Heart left ventricle (tissue), 16 donors: Measurements from ENCODE around the gene AHRR. TPM values are rescaled to one million over a fixed set of nuclear protein-coding genes. Genes with fewer than 3 reads are reported as not detected.
A peak's percentile ranks its signal among the peaks of the same experiment; 100 is the strongest.

Experiments
- ATAC-seq, 4 donors: fragments of 200-7000 bp; cut with Tn5 transposase; one replicate each; pipeline ENCODE4 v1.9.1; 2020 to 2022; ENCODE audit warnings: moderate library complexity in 4 of 4, mild to moderate bottlenecking in 3 of 4, moderate number of reproducible peaks in 1 of 4
- DNase-seq, 5 donors: peaks; one replicate each; pipeline ENCODE4 v3.0.0-alpha.2; 2020
- H3K27ac ChIP-seq, 12 donors: fragments of 200-600 bp; sonication (generic) in 4 of 12; one replicate each; pipeline versions ENCODE4 v1.5.0 to v1.8.0; 2016 to 2022; ENCODE audit warnings: mild to moderate bottlenecking in 2 of 12
- H3K27me3 ChIP-seq, 9 donors: fragments of 200-600 bp; sonication (generic) in 2 of 9; one replicate each; pipeline versions ENCODE4 v1.5.1 to v1.8.0; 2016 to 2022; ENCODE audit warnings: mild to moderate bottlenecking in 3 of 9
- H3K36me3 ChIP-seq, 9 donors: fragments of 200-600 bp; sonication (generic) in 2 of 9; one replicate each; pipeline versions ENCODE4 v1.5.0 to v1.8.0; 2018 to 2022; ENCODE audit warnings: mild to moderate bottlenecking in 2 of 9
- H3K4me1 ChIP-seq, 12 donors: fragments of 200-600 bp; sonication (generic) in 4 of 12; one replicate each; pipeline versions ENCODE4 v1.5.0 to v1.8.0; 2016 to 2022; ENCODE audit warnings: mild to moderate bottlenecking in 3 of 12
- H3K4me3 ChIP-seq, 12 donors: fragments of 200-600 bp; sonication (generic) in 4 of 12; one replicate each; pipeline versions ENCODE4 v1.5.0 to v1.8.0; 2017 to 2022; ENCODE audit warnings: mild to moderate bottlenecking in 9 of 12, moderate library complexity in 4 of 12
- H3K9me3 ChIP-seq, 12 donors: fragments of 200-600 bp; sonication (generic) in 4 of 12; one replicate each; pipeline versions ENCODE4 v1.5.0 to v1.8.0; 2016 to 2022; ENCODE audit warnings: mild to moderate bottlenecking in 1 of 12
- POLR2A ChIP-seq, 2 donors: fragments of 450-650 bp; IDR thresholded peaks; one replicate each; pipeline ENCODE4 v1.6.1; 2017; ENCODE audit warnings: antibody characterized with exemption in 2 of 2, mild to moderate bottlenecking in 2 of 2, moderate library complexity in 2 of 2
- WGBS, 4 donors: extraction: QIAGEN DNeasy Blood & Tissue Kit in 2 of 4; methylation state at CpG; one replicate each; pipeline versions ENCODE4 v1.1.5 to v1.1.7; 2013 to 2018; 5-methylcytosine and 5-hydroxymethylcytosine counted together
- intact Hi-C, 10 donors: fragments of 100-400 bp; cut with DNase I; formaldehyde crosslinking; loops; one replicate each; pipeline versions ENCODE4 v1.11.1 to v1.14.2; 2022
- polyA plus RNA-seq, 2 donors: library from polyadenylated mRNA; stranded (reverse); fragments of 200-250 nt; gene quantifications; one replicate each; pipeline ENCODE4 v1.2.3, GENCODE V29; 2013
- total RNA-seq, 9 donors: library from RNA; depleted of rRNA in 2 of 9; stranded (reverse); fragments of >200 nt in 2 of 9; fragmentation: NEBNext Ultra II Directional in 3 of 9; extraction: Animal tissue kit (Norgen Biotek cat#: 25700) in 3 of 9; gene quantifications; one replicate each; pipeline versions ENCODE4 v1.1.0 to v1.2.4, GENCODE V29; 2016 to 2023
- TF ChIP-seq, protein P1 (sequence below), 12 donors: fragments of 200-600 bp; sonication (generic) in 4 of 12; IDR thresholded peaks; one replicate each; pipeline versions ENCODE4 v1.5.0 to v1.8.0; 2018 to 2022; ENCODE audit warnings: antibody characterized with exemption in 12 of 12, mild to moderate bottlenecking in 5 of 12
- donor health status: ischemic (EF 13 %, LVEDD 7.1; RV severe dilation, severe dysfunction).
- donor health status: healthy with polysubstance abuse.
- donor health status: DM: no; HTN: yes; CAD: no.
- donor health status: DM: no; HTN: no; CAD: no.
- donor health status: ischemic (EF 25% LVEDD 6.9; RV normal size, moderate dysfunction).
- donor health status: ischemic (EF 25% LVEDD 5.7; RV mildly dilated, moderate dysfunction).
- donor health status: healthy.
- donor health status: DM: yes; HTN: yes; CAD: no.
- donor health status: ischemic (EF 35%, LVEDD 5.7; RV mildly dilated, moderate dysfunction).
- donor health status: nonischemic (EF 11% LVEDD 7.7; RV severe dilation, severe dysfunction).
- donor health status: DM: yes; HTN: yes; CAD: no.
- donor health status: PGD.
- donor health status: ischemic (EF 29% LVEDD 5.4; RV normal size, mild dysfunction).
- donor health status: nonischemic (EF 23%, LVEDD 6.1; RV moderate dilation, normal function).

AHRR gene
- total and polyA plus RNA-seq, 11 donors: 0.11 to 0.69 (median 0.26) TPM; not detected in 2

DNA sequence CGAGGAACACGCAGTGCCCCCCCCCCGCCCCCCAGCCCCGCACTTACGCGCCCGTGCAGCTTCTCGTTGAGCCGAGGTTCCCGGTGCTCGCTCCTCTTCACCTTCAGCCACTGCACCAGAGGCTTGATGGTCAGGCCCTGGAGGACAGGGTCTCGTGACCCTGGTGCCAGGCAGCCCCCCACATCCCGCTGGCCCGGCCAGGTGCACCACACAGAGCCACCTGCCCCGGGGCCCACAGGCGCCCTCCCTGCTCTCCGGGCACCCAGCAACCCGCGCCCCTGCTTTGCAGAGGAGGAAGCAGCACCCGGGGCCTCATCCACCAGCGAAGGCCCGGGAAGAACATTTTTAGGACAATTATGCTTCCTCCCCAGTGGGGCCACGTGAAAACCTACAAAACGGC is 160.5 kb downstream of the AHRR start:
- ATAC-seq (no peak), DNase-seq (no peak)
- intact Hi-C loops: no loop called here
- H3K4me1 ChIP-seq: peaks cover 0 to 11% (median 0%) of the 10 kb centered on the region in 12 donors
- no peak overlapping the region for H3K4me3 ChIP-seq
- no peaks in the 10 kb centered on the region for H3K36me3 ChIP-seq
- no peak overlapping the region for H3K27ac ChIP-seq
- TF ChIP-seq POLR2A (IDR thresholded peaks at IDR 0.05): no peak
- TF ChIP-seq, protein P1, sequence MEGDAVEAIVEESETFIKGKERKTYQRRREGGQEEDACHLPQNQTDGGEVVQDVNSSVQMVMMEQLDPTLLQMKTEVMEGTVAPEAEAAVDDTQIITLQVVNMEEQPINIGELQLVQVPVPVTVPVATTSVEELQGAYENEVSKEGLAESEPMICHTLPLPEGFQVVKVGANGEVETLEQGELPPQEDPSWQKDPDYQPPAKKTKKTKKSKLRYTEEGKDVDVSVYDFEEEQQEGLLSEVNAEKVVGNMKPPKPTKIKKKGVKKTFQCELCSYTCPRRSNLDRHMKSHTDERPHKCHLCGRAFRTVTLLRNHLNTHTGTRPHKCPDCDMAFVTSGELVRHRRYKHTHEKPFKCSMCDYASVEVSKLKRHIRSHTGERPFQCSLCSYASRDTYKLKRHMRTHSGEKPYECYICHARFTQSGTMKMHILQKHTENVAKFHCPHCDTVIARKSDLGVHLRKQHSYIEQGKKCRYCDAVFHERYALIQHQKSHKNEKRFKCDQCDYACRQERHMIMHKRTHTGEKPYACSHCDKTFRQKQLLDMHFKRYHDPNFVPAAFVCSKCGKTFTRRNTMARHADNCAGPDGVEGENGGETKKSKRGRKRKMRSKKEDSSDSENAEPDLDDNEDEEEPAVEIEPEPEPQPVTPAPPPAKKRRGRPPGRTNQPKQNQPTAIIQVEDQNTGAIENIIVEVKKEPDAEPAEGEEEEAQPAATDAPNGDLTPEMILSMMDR (IDR thresholded peaks at IDR 0.05): no peak
- 58 to 89% (median 79%) methylated on average over 2 to 24 of the region's 24 CpGs for WGBS, 4 donors
- no peaks in the 10 kb centered on the region for H3K9me3 ChIP-seq
- peaks cover 21 to 75% (median 48%) of the 10 kb centered on the region in 9 donors for H3K27me3 ChIP-seq

DNA sequence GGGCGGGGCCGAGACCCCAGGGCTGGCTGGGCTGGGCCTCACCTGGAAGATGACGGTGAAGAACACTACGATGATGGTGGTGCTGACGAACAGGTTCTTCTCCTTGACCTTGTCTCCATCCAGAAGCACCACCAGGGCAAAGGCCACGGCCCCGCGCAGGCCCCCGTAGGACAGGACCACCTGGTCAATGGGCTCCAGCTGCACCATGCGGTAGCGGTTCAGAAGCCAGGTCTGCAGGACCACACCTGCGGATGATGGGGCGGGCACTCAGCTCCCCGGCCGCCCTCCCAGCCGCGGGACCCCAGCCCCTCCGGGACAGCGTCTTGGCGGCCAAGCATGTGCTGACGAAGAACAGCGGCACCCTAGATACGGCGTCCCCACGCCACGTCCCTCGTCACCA is 161.0 kb downstream of the AHRR start:
- H3K27me3 ChIP-seq: peaks cover 21 to 70% (median 46%) of the 10 kb centered on the region in 9 donors
- intact Hi-C loops: no loop called here

GRCh38 chr5:483011-483410 is 161.5 kb downstream of the AHRR start:
- TF ChIP-seq, protein P1 (IDR thresholded peaks at IDR 0.05): no peak
- TF ChIP-seq POLR2A (IDR thresholded peaks at IDR 0.05): no peak
- intact Hi-C loops: no loop called here
- no peaks in the 10 kb centered on the region for H3K9me3 ChIP-seq
- H3K27me3 ChIP-seq: peaks cover 21 to 73% (median 46%) of the 10 kb centered on the region in 9 donors
- H3K27ac ChIP-seq: no peak overlapping the region
- peak in 1 of 5 donors; percentile 43 for DNase-seq
- WGBS, 4 donors: 92 to 93% (median 92%) methylated on average over 21 to 26 of the region's 26 CpGs
- peaks cover 0 to 11% (median 0%) of the 10 kb centered on the region in 12 donors for H3K4me1 ChIP-seq
- no peak overlapping the region for H3K4me3 ChIP-seq
- no peaks in the 10 kb centered on the region for H3K36me3 ChIP-seq
- no peak for ATAC-seq

More for the DNA sequence above, 161.0 kb downstream of the AHRR start:
- no peak for ATAC-seq
- Histone ChIP-seq H3K27ac (no peak overlapping the region), H3K9me3 (no peaks in the 10 kb centered on the region), H3K4me1 (peaks cover 0 to 11% (median 0%) of the 10 kb centered on the region in 12 donors), H3K4me3 (no peak overlapping the region), H3K36me3 (no peaks in the 10 kb centered on the region)
- 93 to 95% (median 94%) methylated on average over 21 to 27 of the region's 27 CpGs for whole genome bisulfite sequencing, 4 donors
- DNase-seq: peak in 1 of 5 donors; percentile 42
- TF ChIP-seq POLR2A (IDR thresholded peaks at IDR 0.05): no peak
- TF ChIP-seq, protein P1 (IDR thresholded peaks at IDR 0.05): no peak

DNA sequence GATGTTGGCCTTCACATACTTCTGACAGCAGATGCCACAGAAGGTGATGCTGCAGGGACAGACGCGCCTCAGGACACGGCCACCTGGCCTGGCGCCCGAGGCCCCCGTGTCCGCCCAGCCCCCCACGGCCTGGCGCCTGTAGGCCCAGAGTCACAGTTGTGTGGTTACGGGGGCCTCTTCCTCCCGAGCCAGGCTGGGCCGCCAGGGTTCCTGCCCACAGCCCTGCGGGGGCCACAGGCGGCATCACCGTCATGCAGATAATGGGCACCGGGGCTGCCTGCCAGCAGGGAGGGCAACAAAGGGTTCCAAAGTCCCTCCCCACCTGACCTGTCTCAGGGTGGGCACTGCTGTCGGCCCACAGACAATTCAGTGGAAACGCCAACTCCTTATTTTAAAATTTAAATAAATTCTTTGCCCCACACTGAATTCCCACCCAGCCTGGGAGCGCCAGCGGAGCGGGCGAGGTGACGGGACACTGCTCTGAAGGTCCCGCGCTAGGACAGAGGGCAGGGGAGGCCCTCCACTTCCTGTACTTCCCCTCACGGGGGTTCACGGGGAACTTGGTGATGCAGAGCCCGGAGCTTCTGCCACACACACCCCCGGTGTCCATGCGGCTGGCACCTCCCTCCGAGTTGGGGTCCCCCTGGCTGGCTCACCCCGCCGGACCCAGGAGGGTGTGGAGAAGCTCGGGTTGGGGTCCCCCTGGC is 162.1 kb downstream of the AHRR start:
- 76 to 85% (median 85%) methylated on average over 24 to 34 of the region's 34 CpGs for WGBS, 4 donors
- DNase-seq: peak in 1 of 5 donors; percentile 61
- Histone ChIP-seq H3K4me1 (peaks cover 0 to 11% (median 0%) of the 10 kb centered on the region in 12 donors), H3K27ac (no peak overlapping the region), H3K4me3 (no peak overlapping the region), H3K27me3 (peaks cover 21 to 79% (median 45%) of the 10 kb centered on the region in 9 donors), H3K36me3 (no peaks in the 10 kb centered on the region), H3K9me3 (no peaks in the 10 kb centered on the region)
- intact Hi-C loops: no loop called here
- no peak for ATAC-seq
- TF ChIP-seq, protein P1 (IDR thresholded peaks at IDR 0.05): no peak
- no peak for TF ChIP-seq POLR2A (IDR thresholded peaks at IDR 0.05)
